PC-3 (cell line): ENCODE data around the gene INHBE. TPM values are rescaled to one million over a fixed set of nuclear protein-coding genes. Genes with fewer than 3 reads are reported as not detected.
"Not testable (repeated sequence)": the region's sequence is repeated elsewhere in the genome, so short reads cannot be mapped to it uniquely, and the experiment has no call there.

ENCODE experiments used
- ATAC-seq: fragments of 200-7000 bp; cut with Tn5 transposase; 2 replicates; pipeline ENCODE4 v1.9.1; 2020; ENCODE audit warnings: mild to moderate bottlenecking, moderate library complexity
- BruUV-seq: library from RNA; stranded (reverse); fragments of 400-500 nt; replicated peaks from 2 replicates; lab custom pipeline; 2021; lab: Mats Ljungman, UMichigan
- CTCF ChIA-PET: fragments of 300-600 bp; sonication (Branson Sonifier 250); formaldehyde crosslinking; loops from one replicate; lab custom pipeline; 2022; ENCODE audit warnings: antibody characterized with exemption; lab: Charles Lee
- POLR2A ChIA-PET: fragments of 300-600 bp; sonication (Branson Sonifier 250); formaldehyde crosslinking; loops from one replicate; lab custom pipeline; 2022; ENCODE audit warnings: antibody characterized with exemption; ENCODE audit not compliant: unreplicated experiment; lab: Charles Lee
- DNase-seq: peaks from one replicate; pipeline ENCODE4 v3.0.0-alpha.2; 2015
- H2AFZ ChIP-seq: fragments of 300-600 bp; sonication (generic); 2 replicates; pipeline ENCODE4 v1.6.0; 2016; ENCODE audit warnings: antibody characterized with exemption, low read length
- H3F3A ChIP-seq: fragments of 300-600 bp; sonication (generic); one replicate; pipeline ENCODE4 v1.6.0; 2017; ENCODE audit warnings: antibody characterized with exemption, low read length, control low read depth, mild to moderate bottlenecking; ENCODE audit not compliant: unreplicated experiment
- H3K27ac ChIP-seq: fragments of 300-600 bp; sonication (generic); 2 replicates; pipeline ENCODE4 v1.5.1; 2016; ENCODE audit warnings: mild to moderate bottlenecking, low read length
- H3K27me3 ChIP-seq: fragments of 300-600 bp; sonication (generic); 2 replicates; pipeline ENCODE4 v1.6.1; 2016; ENCODE audit warnings: low read length, mixed read lengths
- H3K36me3 ChIP-seq: fragments of 300-600 bp; sonication (generic); 2 replicates; pipeline ENCODE4 v1.6.1; 2016; ENCODE audit warnings: low read depth, mixed run types, low read length, mixed read lengths
- H3K4me1 ChIP-seq: fragments of 300-600 bp; sonication (generic); 2 replicates; pipeline ENCODE4 v1.5.1; 2016; ENCODE audit warnings: low read length; ENCODE audit not compliant: insufficient read depth
- H3K4me2 ChIP-seq: fragments of 300-600 bp; sonication (generic); 2 replicates; pipeline ENCODE4 v1.6.0; 2016; ENCODE audit warnings: low read length
- H3K4me3 ChIP-seq: fragments of 300-600 bp; sonication (generic); 2 replicates; pipeline ENCODE4 v1.5.1; 2016; ENCODE audit warnings: mild to moderate bottlenecking, low read length, mixed read lengths
- H3K79me2 ChIP-seq: fragments of 300-600 bp; sonication (generic); 2 replicates; pipeline ENCODE4 v1.6.1; 2017; ENCODE audit warnings: low read length, mixed read lengths
- H3K9ac ChIP-seq: fragments of 300-600 bp; sonication (generic); 2 replicates; pipeline ENCODE4 v1.6.0; 2016; ENCODE audit warnings: mild to moderate bottlenecking, low read length
- H3K9me2 ChIP-seq: fragments of 300-600 bp; sonication (generic); replicated peaks from 2 replicates; pipeline ENCODE4 v1.6.1; 2016; ENCODE audit warnings: mixed run types, low read length, mixed read lengths
- H3K9me3 ChIP-seq: fragments of 300-600 bp; sonication (generic); 2 replicates; pipeline ENCODE4 v1.6.1; 2016; ENCODE audit warnings: low read length, mixed read lengths
- H4K20me1 ChIP-seq: fragments of 300-600 bp; sonication (generic); 2 replicates; pipeline ENCODE4 v1.6.1; 2016; ENCODE audit warnings: low read length, mixed read lengths
- EZH2 ChIP-seq: fragments of 300-600 bp; sonication (generic); IDR thresholded peaks from one replicate; pipeline ENCODE4 v1.6.1; 2017; ENCODE audit warnings: antibody characterized with exemption, mild to moderate bottlenecking, low read length; ENCODE audit not compliant: unreplicated experiment
- EZH2phosphoT487 ChIP-seq: fragments of 300-600 bp; sonication (generic); IDR thresholded peaks from 2 replicates; pipeline ENCODE4 v1.6.1; 2018; ENCODE audit warnings: mild to moderate bottlenecking, antibody characterized with exemption, low read length, borderline replicate concordance
- intact Hi-C: fragments of 100-400 bp; cut with micrococcal nuclease; formaldehyde crosslinking; loops from 2 replicates; pipeline ENCODE4 v1.9.0; 2023
- total RNA-seq: library from RNA; depleted of rRNA; stranded (reverse); fragments of >200 nt; gene quantifications from 2 replicates; pipeline ENCODE4 v1.2.3, GENCODE V29; 2014
- TF ChIP-seq, protein P1 (sequence below): fragments of 300-600 bp; sonication (generic); conservative IDR thresholded peaks from 2 replicates; pipeline ENCODE4 v1.5.1; 2017; ENCODE audit warnings: antibody characterized with exemption, low read depth, mild to moderate bottlenecking, low read length

The INHBE gene
- total RNA-seq, 1 experiment from 2014 or later = not detected

DNA sequence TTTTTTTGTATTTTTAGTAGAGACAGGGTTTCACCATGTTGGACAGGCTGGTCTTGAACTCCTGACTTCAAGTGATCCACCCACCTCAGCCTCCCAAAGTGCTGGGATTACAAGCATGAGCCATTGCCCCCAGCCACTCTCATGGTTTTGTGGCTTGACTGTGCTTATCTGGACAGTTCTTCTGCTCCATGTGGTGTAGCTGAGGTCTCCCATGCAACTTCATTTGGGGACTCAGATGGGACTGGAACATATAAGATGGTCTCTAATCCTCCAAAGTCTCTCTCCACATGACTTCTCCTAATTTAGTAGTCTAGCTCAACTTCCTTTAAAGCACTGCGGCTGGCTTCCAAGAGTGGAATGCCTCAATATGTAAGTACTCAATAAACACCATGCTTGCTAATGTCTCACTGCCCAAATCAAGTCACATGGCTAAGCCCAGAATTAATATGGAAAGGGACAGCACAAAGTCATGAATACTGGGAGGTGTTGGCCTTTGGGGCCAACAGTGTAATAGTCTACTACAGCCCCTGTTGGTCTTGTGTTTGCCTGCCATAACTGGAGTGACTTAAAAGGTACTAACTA is 13.2 kb upstream of the INHBE start:
- ATAC-seq (no peak), DNase-seq (no peak)
- Histone ChIP-seq H3K36me3 (no peaks in the 10 kb centered on the region), H3K4me2 (no peak overlapping the region), H3K27ac (no peak overlapping the region), H3K4me3 (no peak overlapping the region), H3K4me1 (no peaks in the 10 kb centered on the region), H4K20me1 (no peaks in the 10 kb centered on the region), H3K27me3 (no peaks in the 10 kb centered on the region), H3K9me2 (no peaks in the 10 kb centered on the region), H3F3A (no peaks in the 10 kb centered on the region), H3K79me2 (no peaks in the 10 kb centered on the region), H3K9ac (no peak overlapping the region), H3K9me3 (no peaks in the 10 kb centered on the region), H2AFZ (no peak overlapping the region)
- POLR2A ChIA-PET = no interaction called here
- CTCF ChIA-PET = no interaction called here
- TF ChIP-seq EZH2 = no peak
- TF ChIP-seq, protein P1, sequence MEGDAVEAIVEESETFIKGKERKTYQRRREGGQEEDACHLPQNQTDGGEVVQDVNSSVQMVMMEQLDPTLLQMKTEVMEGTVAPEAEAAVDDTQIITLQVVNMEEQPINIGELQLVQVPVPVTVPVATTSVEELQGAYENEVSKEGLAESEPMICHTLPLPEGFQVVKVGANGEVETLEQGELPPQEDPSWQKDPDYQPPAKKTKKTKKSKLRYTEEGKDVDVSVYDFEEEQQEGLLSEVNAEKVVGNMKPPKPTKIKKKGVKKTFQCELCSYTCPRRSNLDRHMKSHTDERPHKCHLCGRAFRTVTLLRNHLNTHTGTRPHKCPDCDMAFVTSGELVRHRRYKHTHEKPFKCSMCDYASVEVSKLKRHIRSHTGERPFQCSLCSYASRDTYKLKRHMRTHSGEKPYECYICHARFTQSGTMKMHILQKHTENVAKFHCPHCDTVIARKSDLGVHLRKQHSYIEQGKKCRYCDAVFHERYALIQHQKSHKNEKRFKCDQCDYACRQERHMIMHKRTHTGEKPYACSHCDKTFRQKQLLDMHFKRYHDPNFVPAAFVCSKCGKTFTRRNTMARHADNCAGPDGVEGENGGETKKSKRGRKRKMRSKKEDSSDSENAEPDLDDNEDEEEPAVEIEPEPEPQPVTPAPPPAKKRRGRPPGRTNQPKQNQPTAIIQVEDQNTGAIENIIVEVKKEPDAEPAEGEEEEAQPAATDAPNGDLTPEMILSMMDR = no peak
- TF ChIP-seq EZH2phosphoT487 = no peak
- intact Hi-C loops = no loop called here
- no TSS peak for BruUV-seq

DNA sequence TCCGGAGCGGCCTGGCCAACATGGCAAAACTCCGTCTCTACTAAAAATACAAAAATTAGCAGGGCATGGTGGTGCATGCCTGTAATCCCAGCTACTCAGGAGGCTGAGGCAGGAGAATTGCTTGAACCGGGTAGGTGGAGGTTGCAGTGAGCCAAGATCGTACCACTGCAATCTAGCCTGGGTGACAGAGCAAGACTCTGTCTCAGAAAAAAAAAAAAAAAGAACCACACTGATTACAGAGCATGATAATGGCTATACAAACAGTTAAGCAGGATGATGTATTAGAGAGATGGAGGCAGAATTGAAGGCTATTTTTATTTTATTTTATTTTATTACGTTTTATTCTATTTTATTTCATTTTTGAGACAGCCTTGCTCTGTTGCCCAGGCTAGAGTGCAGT is 10.8 kb upstream of the INHBE start:
- H3K4me1 ChIP-seq, H2AFZ ChIP-seq, H3K4me3 ChIP-seq, H4K20me1 ChIP-seq, H3K9ac ChIP-seq, H3K79me2 ChIP-seq, H3K36me3 ChIP-seq, H3K9me3 ChIP-seq, DNase-seq, BruUV-seq, intact Hi-C loops, H3K4me2 ChIP-seq, H3K27me3 ChIP-seq, ATAC-seq, H3K27ac ChIP-seq, H3K9me2 ChIP-seq, POLR2A ChIA-PET, H3F3A ChIP-seq: not testable (repeated sequence)
- CTCF ChIA-PET = interaction anchor here (0.6 kb wide), 1 partner anchor 168 kb away, joined by 7 read pairs; no protein-coding TSS in a partner anchor

DNA sequence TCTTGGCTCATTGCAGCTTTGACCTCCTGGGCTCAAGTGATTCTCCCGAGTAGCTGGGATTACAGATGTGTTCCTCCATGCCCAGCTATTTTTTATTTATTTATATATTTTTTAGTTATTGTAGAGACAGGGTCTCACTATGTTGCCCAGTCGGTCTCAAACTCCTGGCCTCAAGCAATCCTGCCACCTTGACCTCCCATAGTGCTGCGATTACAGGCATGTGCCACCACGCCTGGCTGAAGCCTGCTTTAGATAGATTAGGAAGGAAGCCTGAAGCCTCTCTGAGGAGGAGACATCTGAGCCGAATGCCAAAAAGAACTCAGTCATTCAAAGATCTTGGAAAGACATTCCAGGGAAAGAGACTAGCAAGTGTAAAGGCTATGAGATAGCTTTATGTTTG is 10.4 kb upstream of the INHBE start:
- ATAC-seq = no peak
- H3K79me2 ChIP-seq = no peaks in the 10 kb centered on the region

More for the DNA sequence above, 10.4 kb upstream of the INHBE start:
- Histone ChIP-seq H4K20me1 (no peaks in the 10 kb centered on the region), H3K4me2 (no peak overlapping the region), H3F3A (no peaks in the 10 kb centered on the region), H2AFZ (no peak overlapping the region), H3K9ac (no peak overlapping the region), H3K27me3 (no peaks in the 10 kb centered on the region), H3K4me1 (no peaks in the 10 kb centered on the region), H3K27ac (no peak overlapping the region), H3K9me2 (no peaks in the 10 kb centered on the region), H3K36me3 (no peaks in the 10 kb centered on the region), H3K9me3 (no peaks in the 10 kb centered on the region), H3K4me3 (no peak overlapping the region)
- POLR2A ChIA-PET = interaction anchor here (0.5 kb wide), 1 partner anchor 316 kb away, joined by 3 read pairs; no protein-coding TSS in a partner anchor
- no peak for DNase-seq
- BruUV-seq = no TSS peak
- intact Hi-C loops = no loop called here
- CTCF ChIA-PET = interaction anchor here (0.6 kb wide), 1 partner anchor 168 kb away, joined by 7 read pairs; no protein-coding TSS in a partner anchor
- TF ChIP-seq EZH2phosphoT487 (no peak), EZH2 (no peak)
- TF ChIP-seq, protein P1 = no peak
